Myocyte (in vitro differentiated cells): Measurements from ENCODE around the gene DNAH3. TPM values are rescaled to one million over a fixed set of nuclear protein-coding genes. Genes with fewer than 3 reads are reported as not detected.
"Not testable (repeated sequence)": the region's sequence is repeated elsewhere in the genome, so short reads cannot be mapped to it uniquely, and the experiment has no call there.

Source experiments
- DNase-seq: peaks from one replicate; pipeline ENCODE4 v3.0.0-alpha.2; 2012; ENCODE audit warnings: low read depth
- total RNA-seq: library from RNA; depleted of rRNA; stranded (reverse); fragments of >200 nt; gene quantifications from 2 replicates; pipeline ENCODE4 v1.2.3, GENCODE V29; 2014

The DNAH3 gene
- total RNA-seq, 1 donor from 2014 or later = 0.03 TPM

DNA sequence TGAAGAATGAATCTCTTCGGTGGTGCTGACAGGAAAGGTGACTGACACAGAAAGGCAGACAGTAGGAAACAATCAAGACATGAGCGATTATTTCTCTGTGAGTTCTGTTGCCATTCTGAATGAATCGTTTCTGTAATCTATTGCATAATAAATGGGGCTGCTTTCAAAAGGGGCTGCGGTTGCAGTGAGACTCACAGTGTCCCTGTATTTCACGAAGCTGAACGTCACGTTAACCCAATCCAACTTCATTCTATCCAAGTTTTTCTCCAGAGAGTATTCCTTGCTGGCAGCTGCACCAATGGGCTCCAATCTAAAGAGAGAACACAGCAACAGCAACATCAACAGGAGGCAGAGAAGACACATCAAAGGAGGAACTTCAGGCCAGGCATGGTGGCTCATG, 75.4 kb downstream of the DNAH3 start:
- no peak for DNase-seq

DNA sequence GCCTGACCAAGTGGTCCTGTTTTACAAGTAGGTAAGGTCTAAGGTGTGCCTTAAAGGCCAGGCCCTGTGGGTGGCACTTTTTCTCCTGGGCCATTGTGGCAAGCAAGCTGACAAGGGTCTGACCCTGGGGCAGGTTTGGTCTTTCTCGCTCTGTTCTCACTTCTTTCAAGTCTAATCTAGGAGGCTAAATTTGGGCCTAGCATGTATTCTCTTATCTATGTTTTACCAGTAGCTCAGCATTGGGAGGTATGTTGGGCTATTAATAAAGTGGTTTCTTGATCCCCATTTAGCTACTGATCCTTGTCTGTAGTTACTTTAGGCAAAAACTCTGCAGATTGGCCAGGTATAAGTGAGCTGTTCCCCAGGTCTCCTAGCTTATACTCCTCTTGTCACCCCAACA, 77.7 kb downstream of the DNAH3 start:
- no peak for DNase-seq

DNA sequence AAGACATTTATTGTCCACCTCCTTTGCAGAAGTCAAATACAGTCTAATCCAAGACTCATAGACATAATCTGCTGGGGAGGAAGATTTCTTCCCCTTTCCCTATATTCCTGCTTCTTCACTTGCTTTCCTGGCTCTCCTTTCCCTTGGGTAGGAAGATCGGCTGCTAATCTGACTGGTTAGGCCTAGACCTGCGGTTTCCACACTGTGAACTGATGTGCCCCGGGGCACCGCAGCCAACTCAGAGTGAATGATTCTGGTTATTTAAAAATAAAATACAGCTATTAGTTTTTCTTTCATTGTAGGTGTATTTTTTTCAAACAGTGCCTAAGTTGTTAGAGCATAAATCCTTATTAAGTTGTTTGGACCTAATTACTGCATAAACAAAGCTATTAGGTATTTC, 78.9 kb downstream of the DNAH3 start:
- DNase-seq = no peak

DNA sequence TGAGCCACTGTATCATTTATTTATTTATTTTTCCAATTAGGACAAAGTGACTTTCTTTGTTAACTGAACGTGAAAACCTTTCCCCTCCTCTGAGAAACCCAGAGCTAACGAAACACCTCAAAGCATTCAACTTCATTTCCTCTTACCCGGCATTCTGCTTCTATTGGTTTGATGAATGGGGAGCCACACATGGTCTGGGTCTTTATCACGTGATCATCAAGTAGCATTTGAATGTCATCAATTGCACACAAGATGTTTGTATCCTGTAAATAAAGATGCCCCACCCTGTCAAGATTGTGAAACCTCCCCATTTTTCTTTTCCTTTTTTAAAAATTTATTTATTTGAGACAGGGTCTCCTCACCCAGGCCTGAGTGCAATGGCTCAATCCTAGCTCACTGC, 80.1 kb downstream of the DNAH3 start:
- no peak for DNase-seq

DNA sequence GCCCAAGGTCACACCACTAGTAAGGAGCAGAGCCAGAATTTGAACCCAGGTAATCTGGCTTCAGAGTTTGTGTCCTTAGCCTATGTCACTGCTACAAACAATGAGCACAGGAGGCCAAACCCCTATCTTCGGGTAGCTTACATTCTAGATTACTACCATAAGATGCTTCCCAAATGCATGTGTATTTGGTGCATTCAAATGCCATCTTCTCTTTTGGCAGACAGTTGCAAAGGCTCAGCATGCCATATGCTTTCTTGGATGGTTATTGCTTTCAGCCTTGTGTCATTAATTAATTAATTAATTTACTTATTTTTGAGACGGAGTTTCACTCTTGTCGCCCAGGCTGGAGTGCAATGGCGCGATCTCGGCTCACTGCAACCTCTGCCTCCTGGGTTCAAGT, 80.7 kb downstream of the DNAH3 start:
- DNase-seq = no peak

DNA sequence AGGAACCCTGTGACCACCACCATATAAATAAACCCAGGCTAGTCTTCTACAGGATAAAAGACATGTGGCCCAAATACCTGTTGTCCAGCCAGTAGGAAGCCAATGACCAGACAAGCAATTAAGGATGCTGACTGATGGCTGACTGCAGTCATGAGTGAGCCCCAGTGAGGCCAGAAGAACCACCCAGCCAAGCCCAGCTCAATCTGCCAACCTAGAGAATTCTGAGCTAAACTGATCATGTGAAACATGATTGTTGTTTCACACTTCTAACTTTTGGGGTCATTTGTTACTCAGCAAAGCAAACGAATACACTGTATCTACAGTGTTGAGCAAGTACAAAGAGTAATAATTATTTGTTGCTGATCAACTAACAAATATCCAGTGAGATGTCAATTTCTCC, 86.4 kb downstream of the DNAH3 start:
- no peak for DNase-seq

DNA sequence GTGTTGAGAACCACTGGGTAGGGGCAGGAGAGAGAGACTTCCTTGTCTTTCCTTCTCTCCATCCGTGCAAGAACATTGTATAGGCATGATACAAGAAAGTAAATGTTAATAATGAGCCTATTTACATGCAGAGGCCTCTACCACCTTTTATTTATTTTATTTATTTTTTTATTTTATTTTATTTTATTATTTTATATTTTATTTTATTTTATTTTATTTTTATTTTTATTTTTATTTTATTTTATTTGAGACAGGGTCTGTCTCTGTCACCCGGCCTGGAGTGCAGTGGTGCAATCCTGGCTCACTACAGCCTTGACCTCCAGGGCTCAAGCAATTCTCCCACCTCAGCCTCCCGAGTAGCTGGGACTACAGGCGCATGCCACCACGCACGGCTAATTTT, 87.3 kb downstream of the DNAH3 start:
- DNase-seq = not testable (repeated sequence)

DNA sequence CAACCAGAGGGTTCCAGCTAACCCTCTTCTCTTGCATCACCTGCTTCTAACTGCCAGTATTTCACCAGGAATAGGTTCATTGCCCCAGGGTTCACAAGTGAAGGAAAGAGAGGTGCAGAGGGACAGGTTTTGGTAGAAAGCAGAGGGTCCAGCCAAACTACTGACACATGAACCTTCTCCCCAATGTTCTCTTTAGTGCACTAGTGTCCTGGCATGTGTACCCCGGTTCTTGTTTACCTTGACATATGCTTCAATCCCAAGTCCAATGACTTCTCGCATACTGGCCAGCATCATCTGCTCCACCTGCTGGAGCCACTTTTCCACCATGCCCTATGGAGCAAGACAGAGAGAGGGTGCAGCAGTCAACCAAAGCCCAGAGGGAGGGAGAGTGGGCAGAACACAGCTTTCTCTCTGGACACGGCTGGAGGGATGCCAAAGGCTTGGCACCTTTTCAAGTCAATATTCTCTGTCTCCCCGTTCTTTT, 90.6 kb downstream of the DNAH3 start:
- DNase-seq = no peak

DNA sequence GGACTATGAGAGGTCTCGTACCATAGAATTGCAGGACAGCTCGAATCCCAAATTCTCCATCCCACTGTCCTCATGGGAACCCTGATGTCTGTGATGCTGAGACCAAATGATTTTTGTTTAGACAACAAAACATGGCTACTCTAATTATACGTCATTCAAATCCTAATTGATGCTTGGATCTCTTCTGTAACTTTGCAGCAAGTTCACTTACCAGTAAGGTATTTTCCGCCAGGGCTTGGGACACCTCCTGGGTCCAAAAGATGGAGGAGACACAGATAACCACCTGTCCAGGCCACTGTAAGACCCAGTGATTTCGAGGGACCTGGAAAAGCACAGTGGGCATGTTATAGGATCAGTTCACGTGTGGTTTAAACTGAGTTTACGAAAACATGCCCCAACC, 92.8 kb downstream of the DNAH3 start:
- DNase-seq = no peak

DNA sequence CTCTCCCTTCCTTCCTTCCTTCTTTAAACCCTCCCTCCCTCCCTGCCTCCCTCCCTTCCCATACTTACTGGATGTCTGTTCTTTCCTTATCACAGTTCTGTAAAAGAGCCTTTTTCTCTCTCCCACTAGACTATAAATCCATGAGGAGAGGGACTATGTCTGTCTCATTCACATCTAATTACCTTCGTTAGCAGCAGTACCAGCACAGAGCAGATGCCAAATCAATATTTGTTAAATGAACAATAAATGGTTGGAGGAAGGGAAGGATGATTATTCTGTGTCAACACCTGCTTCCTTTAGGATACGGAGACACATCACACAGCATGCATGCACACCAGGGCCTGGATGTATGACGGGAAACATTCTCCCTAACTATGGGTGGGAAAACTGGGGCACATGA, 94.2 kb downstream of the DNAH3 start:
- DNase-seq = no peak

DNA sequence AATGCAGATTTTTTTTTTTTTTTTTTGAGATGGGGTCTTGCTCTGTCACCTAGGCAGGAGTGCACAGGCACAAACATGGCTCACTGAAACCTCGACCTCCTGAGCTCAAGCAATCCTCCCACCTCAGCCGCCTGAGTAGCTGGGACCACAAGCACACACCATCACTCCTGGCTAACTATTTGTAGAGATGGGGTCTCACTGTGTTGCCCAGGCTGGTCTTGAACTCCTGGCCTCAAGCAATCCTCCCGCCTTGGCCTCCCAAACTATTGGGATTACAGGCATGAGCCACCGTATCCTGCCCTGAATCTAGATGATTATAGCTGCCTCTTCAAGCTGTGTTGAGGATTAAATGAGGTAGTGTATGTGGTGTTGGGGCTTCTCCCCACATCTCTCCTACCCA, 94.9 kb downstream of the DNAH3 start:
- DNase-seq = not testable (repeated sequence)

DNA sequence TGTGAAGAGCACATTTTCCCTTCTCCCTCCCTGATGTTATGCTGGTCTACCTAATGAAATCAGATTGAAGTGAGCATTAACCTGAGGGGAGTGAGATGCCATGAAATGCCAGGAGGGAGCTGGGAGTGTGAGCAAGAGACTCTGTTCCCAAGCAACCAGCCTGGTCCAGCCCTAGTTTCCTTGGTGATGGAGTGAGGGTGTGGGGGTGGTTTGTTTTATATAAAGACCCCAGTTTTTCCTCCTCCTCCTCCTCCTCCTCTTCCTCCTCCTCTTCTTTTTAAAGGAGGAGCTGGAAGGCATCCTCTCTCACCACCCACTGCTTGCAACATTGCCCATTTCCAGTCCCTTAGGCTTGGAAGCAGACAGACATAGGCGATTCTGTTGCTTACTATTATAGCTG, 97.1 kb downstream of the DNAH3 start:
- DNase-seq = no peak

DNA sequence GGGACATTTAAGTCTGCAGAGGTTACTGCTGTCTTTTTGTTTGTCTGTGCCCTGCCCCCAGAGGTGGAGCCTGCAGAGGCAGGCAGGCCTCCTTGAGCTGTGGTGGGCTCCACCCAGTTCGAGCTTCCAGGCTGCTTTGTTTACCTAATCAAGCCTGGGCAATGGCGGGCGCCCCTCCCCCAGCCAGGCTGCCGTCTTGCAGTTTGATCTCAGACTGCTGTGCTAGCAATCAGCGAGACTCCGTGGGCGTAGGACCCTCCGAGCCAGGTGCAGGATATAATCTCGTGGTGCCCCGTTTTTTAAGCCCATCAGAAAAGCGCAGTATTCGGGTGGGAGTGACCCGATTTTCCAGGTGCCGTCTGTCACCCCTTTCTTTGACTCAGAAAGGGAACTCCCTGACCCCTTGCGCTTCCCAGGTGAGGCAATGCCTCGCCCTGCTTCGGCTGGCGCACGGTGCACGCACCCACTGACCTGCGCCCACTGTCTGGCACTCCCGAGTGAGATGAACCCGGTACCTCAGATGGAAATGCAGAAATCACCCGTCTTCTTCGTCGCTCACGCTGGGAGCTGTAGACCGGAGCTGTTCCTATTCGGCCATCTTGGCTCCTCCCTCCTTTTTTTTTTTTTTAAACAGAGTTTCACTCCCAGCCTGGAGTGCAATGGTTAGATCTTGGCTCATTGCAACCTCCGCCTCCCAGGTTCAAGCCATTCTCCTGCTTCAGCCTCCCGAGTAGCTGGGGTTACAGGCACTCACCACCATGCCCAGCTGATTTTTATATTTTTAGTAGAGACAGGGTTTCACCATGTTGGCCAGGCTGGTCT, 102.3 kb downstream of the DNAH3 start:
- not testable (repeated sequence) for DNase-seq

DNA sequence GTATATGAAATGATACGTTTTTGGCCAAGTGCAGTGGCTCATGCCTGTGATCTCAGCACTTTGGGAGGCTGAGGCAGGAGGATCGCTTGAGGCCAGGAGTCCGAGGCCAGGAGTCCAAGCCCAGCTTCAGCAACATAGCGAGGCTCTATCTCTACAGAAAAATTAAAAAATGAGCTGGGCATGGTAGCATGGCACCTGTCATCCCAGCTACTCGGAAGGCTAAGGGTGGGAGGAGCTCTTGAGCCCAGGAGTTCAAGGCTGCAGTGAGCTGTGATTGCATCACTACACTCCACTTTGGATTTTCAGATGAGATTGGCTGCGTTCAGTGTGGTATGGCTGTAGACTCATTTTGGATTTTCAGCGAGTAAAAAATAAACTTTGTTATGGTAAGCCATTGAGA, 112.4 kb downstream of the DNAH3 start:
- DNase-seq = no peak

DNA sequence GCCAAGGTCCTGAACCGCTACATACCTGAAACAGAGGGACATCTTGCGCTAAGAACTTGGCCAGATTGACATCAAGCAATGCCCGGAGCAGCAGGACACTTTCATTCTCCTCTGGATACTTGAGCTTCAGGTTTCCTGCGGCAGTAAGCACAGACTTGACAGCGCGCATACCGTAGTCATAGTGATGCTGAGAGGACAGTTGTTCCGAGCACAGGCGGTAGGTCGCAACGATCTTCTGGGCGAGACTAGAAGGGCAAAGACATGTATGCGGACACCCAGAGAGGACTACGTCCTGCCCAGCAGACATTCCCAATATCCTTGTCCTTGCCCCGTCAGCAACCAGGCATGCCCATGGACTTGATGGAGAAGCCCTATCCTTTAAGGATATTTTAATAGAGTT, 112.9 kb downstream of the DNAH3 start:
- no peak for DNase-seq

DNA sequence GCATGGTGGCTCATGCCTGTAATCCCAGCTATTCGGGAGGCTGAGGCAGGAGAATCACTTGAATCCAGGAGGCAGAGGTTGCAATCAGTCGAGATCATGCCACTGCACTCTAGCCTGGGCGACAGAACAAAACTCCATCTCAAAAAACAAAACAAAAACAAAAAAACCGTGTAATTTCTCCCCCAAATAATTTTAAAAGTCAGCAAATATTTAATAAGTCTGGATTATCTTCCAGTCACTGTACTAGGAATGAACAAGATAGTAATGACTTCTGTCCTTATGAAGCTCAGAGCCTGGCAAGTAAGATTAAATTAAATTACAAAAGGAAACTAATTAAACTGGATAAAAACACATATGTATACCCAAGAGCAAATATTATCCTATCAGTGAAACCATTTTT, 113.5 kb downstream of the DNAH3 start:
- DNase-seq = no peak

DNA sequence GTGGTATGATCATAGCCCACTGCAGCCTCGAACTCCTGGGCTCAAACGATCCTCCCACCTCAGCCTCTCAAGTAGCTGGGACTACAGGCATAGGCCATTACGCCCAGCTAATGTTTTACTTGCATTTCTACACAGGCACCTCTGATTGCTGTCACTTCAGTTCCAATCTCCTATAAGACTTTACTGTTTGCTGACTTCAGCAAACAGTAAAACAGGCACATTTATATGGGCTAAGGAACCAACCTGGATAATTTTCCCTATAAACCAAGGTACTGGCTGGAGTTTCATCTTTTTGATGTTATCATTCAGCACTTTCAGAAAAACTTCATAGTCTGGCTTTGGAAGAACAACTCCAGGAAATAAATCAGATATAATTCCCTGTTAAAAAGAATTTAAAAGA, 114.2 kb downstream of the DNAH3 start:
- DNase-seq = no peak

DNA sequence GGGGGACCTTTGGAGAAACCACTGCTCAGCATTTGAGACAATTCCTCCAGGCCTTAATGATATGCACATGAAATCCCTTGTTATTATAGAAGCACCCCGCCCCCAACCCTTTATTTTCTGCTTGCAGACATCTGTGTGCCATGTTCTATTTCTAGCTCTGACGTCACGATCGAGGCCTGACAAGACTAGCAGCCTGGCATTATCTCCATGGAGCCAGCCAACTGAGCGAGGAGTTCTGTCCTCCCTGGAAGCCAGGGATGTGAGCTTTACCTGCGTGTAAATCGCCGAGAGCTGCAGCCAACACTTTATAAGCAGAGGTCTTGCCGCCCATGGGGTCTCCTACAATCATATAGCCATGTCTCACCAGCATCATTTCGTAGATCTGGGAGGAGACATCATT, 116.9 kb downstream of the DNAH3 start:
- peak; percentile 69 for DNase-seq

DNA sequence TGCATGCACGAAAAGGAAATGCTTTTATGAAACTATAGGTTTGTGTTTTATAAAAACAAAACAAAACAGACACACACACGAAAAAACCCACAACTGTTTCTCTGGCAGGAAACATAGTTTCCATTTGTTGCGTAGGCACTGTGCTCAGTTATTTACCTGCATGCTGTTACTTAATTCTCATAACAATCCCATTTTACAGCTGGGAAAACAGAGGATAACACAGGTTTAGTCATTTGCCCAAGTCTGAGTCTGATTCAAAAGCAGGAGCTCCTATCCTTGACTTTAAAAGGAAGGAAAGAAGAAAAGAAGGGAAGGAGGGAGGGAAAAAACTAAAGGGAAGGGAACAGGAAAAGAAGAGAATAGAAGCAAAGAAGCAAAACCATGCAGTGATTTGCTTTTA, 117.4 kb downstream of the DNAH3 start:
- no peak for DNase-seq

DNA sequence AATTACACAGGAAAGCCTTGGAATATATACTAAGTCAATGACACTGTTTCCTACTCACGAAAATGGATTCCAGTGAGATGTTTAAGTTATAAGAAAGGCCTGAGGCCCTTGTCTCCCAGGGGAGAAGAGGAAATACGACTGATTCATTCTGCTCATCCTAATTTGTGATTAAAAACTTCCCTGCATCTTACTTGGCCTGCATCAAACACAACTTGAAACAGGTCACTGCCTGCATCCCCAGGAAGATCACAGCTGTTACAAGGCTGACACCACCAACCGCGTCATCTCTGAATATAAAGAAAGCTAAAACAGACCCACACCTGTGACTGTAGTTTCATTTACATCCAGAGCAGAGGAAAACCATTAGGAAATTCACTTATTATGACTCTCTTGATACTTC, 121.9 kb downstream of the DNAH3 start:
- DNase-seq = no peak

DNA sequence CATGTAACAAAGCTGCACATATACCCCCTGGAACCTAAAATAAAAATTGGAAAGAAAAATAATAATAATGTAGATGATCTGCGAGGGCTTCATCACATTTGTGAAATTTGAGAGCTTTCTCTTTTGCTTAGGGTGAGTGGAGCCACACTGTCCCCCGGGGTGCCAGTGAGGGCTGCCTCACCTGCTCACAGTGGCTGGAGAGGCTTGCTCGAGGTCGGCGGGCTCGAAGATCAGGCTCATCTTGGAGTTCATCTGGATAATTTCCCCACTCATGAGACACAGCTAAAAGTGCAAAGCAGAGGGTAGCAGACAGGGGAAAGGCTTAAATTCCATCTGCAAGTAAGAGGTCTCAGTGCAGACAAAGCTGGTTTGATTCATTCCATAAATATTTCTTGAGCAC, 123.8 kb downstream of the DNAH3 start:
- DNase-seq = no peak

DNA sequence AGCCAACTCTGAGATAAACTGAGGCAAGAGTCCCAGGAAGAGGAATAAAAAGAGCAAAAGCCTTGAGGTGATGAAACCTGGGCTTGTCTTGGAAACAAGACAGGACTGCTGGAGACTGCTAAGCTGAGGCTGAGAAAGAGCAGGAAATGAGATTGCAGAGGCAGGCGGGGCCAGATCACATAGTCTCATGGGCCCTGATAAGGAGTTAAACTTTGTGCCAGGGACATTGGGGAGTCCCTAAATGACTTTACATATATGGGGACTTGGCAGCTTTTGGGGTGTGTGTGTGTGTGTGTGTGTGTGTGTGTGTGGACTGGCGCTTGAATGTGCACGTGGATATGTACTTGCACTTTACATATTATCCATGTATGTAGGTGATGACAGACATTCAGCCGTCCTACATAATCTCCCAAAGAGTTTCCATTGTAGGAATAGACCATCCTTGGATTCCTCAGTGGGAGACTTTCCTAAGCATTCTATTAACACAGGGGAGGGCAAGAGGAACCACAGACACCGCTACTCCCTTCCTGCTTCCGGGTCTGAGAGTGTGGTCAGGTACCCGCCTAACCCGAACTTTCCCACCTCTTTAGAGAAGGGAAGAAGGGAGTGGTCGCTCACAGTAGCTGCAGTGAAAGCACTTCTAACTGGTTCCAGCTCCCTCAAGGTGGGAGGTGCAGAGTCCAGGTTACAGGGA, 127.0 kb downstream of the DNAH3 start:
- no peak for DNase-seq

DNA sequence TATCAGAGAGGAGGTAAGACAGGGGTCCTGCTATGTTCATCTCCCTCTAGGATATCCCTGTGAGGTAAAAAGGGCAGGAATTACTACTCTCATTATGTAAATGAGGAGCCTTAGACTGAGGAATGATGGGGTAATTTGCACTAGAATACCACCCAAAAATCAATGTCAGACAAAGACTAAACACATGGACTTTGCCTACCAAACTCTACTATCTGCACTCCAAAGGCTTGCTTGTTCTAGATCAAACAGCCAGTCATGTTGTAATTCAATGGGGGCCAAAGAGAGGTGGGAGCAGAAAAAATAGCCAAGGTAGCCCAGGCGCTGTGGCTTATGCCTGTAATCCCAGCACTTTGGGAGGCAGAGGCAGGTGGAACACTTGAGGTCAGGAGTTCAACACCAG, 129.3 kb downstream of the DNAH3 start:
- no peak for DNase-seq
